PC-9 (cell line): ENCODE results near the gene TMEM135.

Source experiments
- CTCF ChIP-seq: fragments of 200-600 bp; sonication (generic); conservative IDR thresholded peaks from 2 replicates; pipeline ENCODE4 v1.6.1; 2017; ENCODE audit warnings: mixed run types, antibody characterized with exemption, mild to moderate bottlenecking, moderate library complexity
- EZH2 ChIP-seq: fragments of 200-600 bp; sonication (generic); IDR thresholded peaks from 2 replicates; pipeline ENCODE4 v1.8.0; 2017; ENCODE audit warnings: antibody characterized with exemption, low read depth

DNA sequence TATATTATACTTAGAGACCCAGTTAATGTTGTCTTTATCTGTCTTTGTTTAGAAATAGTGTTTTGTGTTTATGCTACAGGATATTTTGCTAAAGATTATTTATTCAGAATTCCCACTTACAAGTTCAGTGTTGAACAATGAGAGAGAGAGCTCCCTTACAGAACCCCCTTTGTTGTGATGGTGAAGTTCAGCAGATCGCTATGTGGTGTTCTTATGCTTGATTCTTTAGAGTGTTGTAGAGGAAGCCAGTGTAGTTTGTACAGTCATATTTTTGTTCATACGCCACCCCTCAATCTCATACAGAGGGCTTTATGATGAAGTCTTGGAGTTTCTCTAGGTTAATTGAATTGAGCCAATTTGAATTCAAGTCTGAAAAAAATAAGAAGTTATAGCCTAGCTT, 150.2 kb downstream of the TMEM135 start:
- TF ChIP-seq CTCF (no peak), EZH2 (no peak)
